K562 treated with DMSO at 1 percent for 4 hours (cell line): Measurements from ENCODE around the gene PPP1R36. TPM values are rescaled to one million over a fixed set of nuclear protein-coding genes. Genes with fewer than 3 reads are reported as not detected.

ENCODE experiments used
- total RNA-seq: library from RNA; unstranded; fragments of 300-600 nt; gene quantifications from 2 replicates; pipeline ENCODE4 v1.2.3, GENCODE V29; 2022; ENCODE audit not compliant: insufficient read depth

Gene PPP1R36, protein sequence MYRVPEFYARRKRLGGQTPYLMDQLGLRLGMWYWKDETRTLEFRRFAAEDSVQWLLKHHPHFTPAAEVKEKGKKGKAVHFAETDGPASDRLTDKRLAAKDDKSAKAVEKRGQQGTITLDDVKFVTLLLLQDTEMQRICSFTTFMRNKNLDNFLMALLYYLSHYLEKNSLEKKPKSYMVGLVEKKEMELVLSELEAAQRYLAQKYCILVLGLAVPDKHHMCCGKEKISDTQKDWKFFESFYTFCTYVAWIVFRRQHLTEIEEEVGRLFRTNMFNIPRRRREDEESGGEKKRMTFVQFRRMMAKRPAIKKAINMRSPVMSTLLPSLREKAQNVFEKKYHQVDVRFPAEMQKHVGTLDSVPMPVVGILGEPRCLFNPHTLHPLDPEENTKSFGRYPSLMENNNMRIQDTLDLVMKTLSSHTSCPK
- not detected in 2 replicates for total RNA-seq

DNA sequence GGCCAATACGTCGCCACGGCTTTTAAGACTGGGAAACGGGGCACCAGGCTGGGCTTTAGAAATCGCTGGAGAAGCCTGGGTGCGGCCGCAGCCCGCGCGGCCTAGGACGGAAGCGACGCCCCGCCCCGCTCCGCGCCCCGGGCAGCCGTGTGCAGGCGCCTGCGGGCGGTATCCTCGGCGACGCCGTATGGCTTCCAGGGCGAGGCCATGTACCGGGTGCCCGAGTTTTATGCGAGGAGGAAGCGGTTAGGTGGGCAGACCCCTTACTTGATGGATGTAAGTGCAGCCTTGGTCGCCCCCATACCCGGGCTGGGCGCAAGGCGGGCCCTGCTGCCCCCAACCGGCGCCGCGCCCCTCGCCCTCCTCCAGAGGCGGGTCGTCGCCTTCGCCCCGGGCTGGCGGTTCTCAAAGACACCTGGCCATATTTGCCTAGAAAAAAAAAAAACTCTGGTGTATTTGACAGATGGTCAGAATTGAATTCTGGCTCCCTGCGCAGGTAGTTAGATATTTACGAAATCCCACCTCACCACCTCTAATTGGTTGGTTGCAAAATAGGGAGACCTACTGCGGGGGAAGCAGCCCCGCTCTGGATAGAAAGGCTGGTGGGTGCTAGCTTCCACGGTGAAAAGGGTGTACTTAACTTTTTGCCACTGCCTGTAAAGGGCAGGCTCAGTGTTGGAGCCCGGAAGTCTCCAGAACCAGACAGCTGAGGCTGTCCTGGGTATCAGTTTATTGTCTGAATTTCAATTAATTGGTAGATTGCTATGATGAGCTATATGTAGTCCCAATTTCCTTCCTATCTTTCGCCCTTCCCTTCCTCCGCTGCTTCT, at the start of gene PPP1R36:
Gene PPP1R36 (plus strand): TSS at position 171 of the 830 bp plus-strand sequence. CDS start 37 bp downstream, at position 208.

DNA sequence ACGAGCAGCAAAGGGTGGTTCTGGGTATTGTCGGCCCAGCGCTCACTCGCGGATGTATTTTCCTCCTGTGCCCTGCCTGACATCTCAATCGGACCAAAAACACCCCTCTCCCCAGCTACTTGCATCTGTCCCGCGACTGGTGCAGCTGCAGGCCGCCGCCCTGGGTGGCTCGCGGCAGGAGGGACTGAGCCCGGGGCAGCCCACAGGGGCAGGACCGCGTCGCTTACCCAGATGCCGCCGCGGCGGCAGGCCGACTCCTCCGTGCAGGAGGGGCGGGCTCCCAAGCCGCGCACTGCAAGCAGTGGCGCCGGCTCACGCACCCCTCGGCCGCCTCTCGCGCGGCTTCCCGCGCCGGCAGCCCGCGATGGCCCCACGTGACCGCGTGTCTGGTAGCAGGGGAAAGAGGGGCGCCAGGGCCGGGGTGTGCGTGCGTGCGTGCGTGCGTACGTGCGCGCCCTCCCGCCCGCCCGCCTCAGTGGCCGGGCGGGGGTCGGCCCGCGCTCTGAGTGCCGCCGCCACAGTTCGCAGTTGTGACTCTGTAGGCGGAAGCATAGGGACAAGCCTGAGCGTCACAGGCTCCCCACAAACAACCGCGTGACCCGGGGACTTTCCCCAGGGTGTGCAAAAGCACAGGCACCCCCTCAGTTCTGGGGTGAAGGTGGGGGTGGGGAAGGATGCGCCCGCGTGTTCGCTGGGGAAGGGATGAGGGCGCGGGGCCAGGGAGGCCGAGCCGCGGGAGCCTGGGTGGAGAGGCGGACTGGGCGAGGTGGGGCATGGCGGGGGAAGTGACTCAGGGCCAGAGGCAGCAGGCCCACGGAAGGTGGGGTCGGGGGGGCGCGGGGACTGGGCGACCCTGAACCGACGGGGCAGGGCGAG, 46.1 kb upstream of the PPP1R36 start, which contains the start of gene ZBTB25:
Gene ZBTB25 (minus strand): TSS at position 405 of the 876 bp plus-strand sequence. CDS start 13,305 bp downstream, outside the sequence.

DNA sequence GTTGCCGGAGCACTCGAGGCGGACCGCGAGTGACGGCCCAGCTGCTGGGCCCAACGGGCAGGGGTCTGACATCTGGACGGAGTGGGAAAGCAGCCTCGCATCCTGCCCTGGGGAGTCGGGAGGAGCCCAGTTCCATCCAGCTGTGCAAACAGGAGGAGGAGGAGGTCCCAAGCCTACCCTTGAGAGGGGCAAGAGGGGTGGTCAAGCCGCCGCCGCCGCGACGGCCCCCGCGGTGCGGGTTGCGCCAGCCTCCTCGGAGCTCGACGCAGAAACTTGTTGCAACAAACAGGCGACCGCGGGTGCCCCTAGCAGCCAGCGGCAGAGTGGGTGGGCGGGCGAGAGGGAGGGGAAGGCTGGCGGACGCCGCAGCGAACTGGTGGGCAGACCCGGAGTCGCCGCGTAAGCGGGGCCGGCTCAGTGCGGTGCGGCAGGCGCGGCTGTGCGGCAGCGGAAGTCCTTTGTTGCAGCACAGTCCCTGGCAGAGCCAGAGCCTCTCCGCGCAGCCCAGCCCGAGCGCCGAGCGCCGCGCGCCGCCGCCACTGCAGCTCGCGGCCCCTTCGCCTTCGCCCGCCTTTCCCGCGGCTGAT, 45.4 kb upstream of the PPP1R36 start, which contains the start of gene ZBTB1:
Gene ZBTB1 (plus strand): TSS at position 461 of the 587 bp plus-strand sequence. CDS start 16,735 bp downstream, outside the sequence.

DNA sequence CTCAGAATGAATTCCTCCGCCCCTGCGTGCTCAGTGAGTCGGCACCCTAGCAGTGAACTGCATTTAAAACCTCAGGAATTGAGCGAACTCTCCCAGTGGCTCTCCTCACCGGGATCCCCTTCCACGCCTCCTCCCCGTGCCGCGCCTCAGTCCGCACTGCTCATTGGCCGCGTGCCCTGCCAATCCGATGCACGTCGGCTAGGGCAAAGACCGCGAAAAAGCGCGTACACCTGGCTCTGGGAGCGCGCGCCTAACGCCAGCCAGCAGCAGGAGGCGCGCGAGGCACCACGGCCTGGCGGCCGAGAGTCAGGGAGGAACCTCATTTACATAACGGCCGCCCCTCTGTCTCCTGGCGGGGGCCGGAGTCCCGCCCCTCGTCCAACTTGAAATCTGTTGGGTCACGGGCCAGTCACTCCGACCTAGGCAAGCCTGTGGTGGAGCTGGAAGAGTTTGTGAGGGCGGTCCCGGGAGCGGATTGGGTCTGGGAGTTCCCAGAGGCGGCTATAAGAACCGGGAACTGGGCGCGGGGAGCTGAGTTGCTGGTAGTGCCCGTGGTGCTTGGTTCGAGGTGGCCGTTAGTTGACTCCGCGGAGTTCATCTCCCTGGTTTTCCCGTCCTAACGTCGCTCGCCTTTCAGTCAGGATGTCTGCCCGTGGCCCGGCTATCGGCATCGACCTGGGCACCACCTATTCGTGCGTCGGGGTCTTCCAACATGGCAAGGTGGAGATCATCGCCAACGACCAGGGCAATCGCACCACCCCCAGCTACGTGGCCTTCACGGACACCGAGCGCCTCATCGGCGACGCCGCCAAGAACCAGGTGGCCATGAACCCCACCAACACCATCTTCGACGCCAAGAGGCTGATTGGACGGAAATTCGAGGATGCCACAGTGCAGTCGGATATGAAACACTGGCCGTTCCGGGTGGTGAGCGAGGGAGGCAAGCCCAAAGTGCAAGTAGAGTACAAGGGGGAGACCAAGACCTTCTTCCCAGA, 9.3 kb upstream of the PPP1R36 start, which contains the start of gene HSPA2:
Gene HSPA2 (plus strand): TSS at position 534 of the 995 bp plus-strand sequence. CDS start 109 bp downstream, at position 643.

Other genes with a start within 250 kb of the PPP1R36 start
- 52.1 and 62.0 TPM in 2 replicates for gene MTHFD1, start 161.6 kb upstream of the PPP1R36 start, total RNA-seq
- gene AKAP5, start 84.5 kb upstream of the PPP1R36 start, total RNA-seq: 0.22 and 0.28 TPM in 2 replicates
- 2.0 and 3.2 TPM in 2 replicates for gene ZBTB25, start 46.1 kb upstream of the PPP1R36 start, total RNA-seq
- 6.0 and 12.9 TPM in 2 replicates for gene ZBTB1, start 45.2 kb upstream of the PPP1R36 start, total RNA-seq
- gene HSPA2, start 9.2 kb upstream of the PPP1R36 start, total RNA-seq: not detected in 2 replicates
- gene PLEKHG3, start 154.5 kb downstream of the PPP1R36 start, total RNA-seq: not detected in 2 replicates